HG03432 (cell line): Measurements from ENCODE around the gene SELENOM.

Source experiments
- ATAC-seq: cut with Tn5 transposase; IDR thresholded peaks from one replicate; pipeline ENCODE4 v1.9.1; 2021; ENCODE audit warnings: mild to moderate bottlenecking, moderate library complexity; ENCODE audit not compliant: unreplicated experiment

Gene SELENOM

GRCh38 chr22:31093086-31093850 is 14.1 kb downstream of the SELENOM start:
- no peak for ATAC-seq

GRCh38 chr22:31092161-31092560 is 15.2 kb downstream of the SELENOM start:
- no peak for ATAC-seq

GRCh38 chr22:31091106-31091975 is 16.0 kb downstream of the SELENOM start:
- no peak for ATAC-seq

- ATAC-seq, result no peak
Measured at GRCh38 chr22:31090217-31091085, 16.9 kb downstream of the SELENOM start.

- no peak for ATAC-seq
Measured at GRCh38 chr22:31089160-31090100, 17.9 kb downstream of the SELENOM start.

GRCh38 chr22:31088233-31088986 is 19.0 kb downstream of the SELENOM start:
- no peak for ATAC-seq

- ATAC-seq, result no peak
Measured at GRCh38 chr22:31087744-31088215, 19.6 kb downstream of the SELENOM start.

GRCh38 chr22:31086703-31087330 is 20.6 kb downstream of the SELENOM start:
- ATAC-seq, result no peak

- ATAC-seq, result no peak
Measured at GRCh38 chr22:31085928-31086327, 21.4 kb downstream of the SELENOM start.

- ATAC-seq, result no peak
Measured at GRCh38 chr22:31085493-31085824, 21.9 kb downstream of the SELENOM start.

GRCh38 chr22:31084811-31085492 is 22.4 kb downstream of the SELENOM start:
- ATAC-seq, result peak; percentile 68

GRCh38 chr22:31083923-31084810 is 23.2 kb downstream of the SELENOM start:
- peak; percentile 6 for ATAC-seq

- ATAC-seq, result no peak
Measured at GRCh38 chr22:31083377-31083768, 24.0 kb downstream of the SELENOM start.

- no peak for ATAC-seq
Measured at GRCh38 chr22:31082606-31083376, 24.6 kb downstream of the SELENOM start.

GRCh38 chr22:31081963-31082605 is 25.3 kb downstream of the SELENOM start:
- no peak for ATAC-seq
